ENCODE measurements around the gene EDRF1. TPM values are rescaled to one million over a fixed set of nuclear protein-coding genes. Genes with fewer than 3 reads are reported as not detected.

EDRF1 gene
- polyA plus RNA-seq, 1 donor (not counting 4 experiments of a cell fraction or from before 2014, with no cell fraction given): 20.4 TPM

- no peak overlapping the region for H3K27ac ChIP-seq (ENCODE audit: control insufficient read depth, insufficient read depth, low read length)
- FAIRE-seq (no peak), DNase-seq (ENCODE audit: low read depth, low spot score) (no peak)
- peaks cover 0 to 2% of the 10 kb centered on the region in 2 experiments for H3K36me3 ChIP-seq (ENCODE audit: control insufficient read depth in 2 of 2, extremely low read depth in 1 of 2, insufficient read depth in 2 of 2, low read length in 2 of 2)
- no peak overlapping the region for H3K9ac ChIP-seq (ENCODE audit: control insufficient read depth, extremely low read depth, insufficient read depth, low read length)
- no peak for TF ChIP-seq EZH2 (IDR thresholded peaks at IDR 0.05; ENCODE audit: low read length)
- TF ChIP-seq, protein P1, sequence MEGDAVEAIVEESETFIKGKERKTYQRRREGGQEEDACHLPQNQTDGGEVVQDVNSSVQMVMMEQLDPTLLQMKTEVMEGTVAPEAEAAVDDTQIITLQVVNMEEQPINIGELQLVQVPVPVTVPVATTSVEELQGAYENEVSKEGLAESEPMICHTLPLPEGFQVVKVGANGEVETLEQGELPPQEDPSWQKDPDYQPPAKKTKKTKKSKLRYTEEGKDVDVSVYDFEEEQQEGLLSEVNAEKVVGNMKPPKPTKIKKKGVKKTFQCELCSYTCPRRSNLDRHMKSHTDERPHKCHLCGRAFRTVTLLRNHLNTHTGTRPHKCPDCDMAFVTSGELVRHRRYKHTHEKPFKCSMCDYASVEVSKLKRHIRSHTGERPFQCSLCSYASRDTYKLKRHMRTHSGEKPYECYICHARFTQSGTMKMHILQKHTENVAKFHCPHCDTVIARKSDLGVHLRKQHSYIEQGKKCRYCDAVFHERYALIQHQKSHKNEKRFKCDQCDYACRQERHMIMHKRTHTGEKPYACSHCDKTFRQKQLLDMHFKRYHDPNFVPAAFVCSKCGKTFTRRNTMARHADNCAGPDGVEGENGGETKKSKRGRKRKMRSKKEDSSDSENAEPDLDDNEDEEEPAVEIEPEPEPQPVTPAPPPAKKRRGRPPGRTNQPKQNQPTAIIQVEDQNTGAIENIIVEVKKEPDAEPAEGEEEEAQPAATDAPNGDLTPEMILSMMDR (optimal IDR thresholded peaks at IDR 0.05 in 1 of 3, IDR thresholded peaks at IDR 0.05 in 1 of 3, conservative IDR thresholded peaks at IDR 0.05 in 1 of 3; ENCODE audit: extremely low read depth in 1 of 3, insufficient read depth in 2 of 3, low read length in 3 of 3): no peak
- H3K4me2 ChIP-seq (ENCODE audit: control insufficient read depth, extremely low read depth, insufficient read depth, low read depth, low read length): no peak overlapping the region
- no peaks in the 10 kb centered on the region for H3K79me2 ChIP-seq (ENCODE audit: control insufficient read depth, insufficient read depth, low read length)
- no peaks in the 10 kb centered on the region for H3K9me1 ChIP-seq (ENCODE audit: control insufficient read depth, extremely low read depth, insufficient read depth, low read length)
- no peak overlapping the region for H2AFZ ChIP-seq (ENCODE audit: control insufficient read depth, low read length)
- H4K20me1 ChIP-seq (ENCODE audit: control insufficient read depth, extremely low read depth, insufficient read depth, low read length): no peaks in the 10 kb centered on the region
- H3K27me3 ChIP-seq (ENCODE audit: control insufficient read depth, extremely low read depth, insufficient read depth, low read length): no peaks in the 10 kb centered on the region
- dilution Hi-C loops (cut with MboI; ENCODE audit: extremely low pct_ligation_motif_present, low sequenced_read_pairs): no loop called here
- H3K4me1 ChIP-seq (ENCODE audit: control insufficient read depth, extremely low read depth, insufficient read depth, low read length): no peaks in the 10 kb centered on the region
- no peak overlapping the region for H3K4me3 ChIP-seq (ENCODE audit: control insufficient read depth in 2 of 3, extremely low read depth in 1 of 3, insufficient read depth in 2 of 3, low read depth in 1 of 3, low read length in 3 of 3)
- H3K9me3 ChIP-seq (ENCODE audit: control insufficient read depth, low read depth, low read length): no peaks in the 10 kb centered on the region
Observed at GRCh38 chr10:125783957-125784356, 64.4 kb downstream of the EDRF1 start.

DNA sequence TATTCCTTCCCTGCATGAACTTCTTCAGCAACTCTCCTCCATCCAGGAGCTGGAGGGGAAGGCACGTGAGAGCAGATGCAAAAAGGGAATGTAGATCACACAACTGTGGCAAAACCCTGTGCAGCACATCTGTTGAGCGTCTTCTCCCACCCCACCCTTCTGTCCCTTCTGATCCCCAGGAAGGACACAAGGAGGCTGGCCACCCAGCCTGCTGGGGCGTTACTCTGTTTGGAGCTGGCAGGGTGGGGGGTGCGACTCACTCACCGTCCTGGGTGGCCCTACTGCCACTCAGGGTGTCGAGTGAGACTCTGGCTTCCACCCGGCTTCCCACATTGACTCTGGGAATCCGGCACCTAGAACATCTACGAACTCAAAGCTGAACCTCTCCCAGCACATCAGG lies 66.3 kb downstream of the EDRF1 start:
- H4K20me1 ChIP-seq (ENCODE audit: control insufficient read depth, extremely low read depth, insufficient read depth, low read length): no peaks in the 10 kb centered on the region
- no peaks in the 10 kb centered on the region for H3K79me2 ChIP-seq (ENCODE audit: control insufficient read depth, insufficient read depth, low read length)
- H3K9me1 ChIP-seq (ENCODE audit: control insufficient read depth, extremely low read depth, insufficient read depth, low read length): no peaks in the 10 kb centered on the region
- H2AFZ ChIP-seq (ENCODE audit: control insufficient read depth, low read length): no peak overlapping the region
- peaks cover 0 to 4% of the 10 kb centered on the region in 2 experiments for H3K36me3 ChIP-seq (ENCODE audit: control insufficient read depth in 2 of 2, extremely low read depth in 1 of 2, insufficient read depth in 2 of 2, low read length in 2 of 2)
- no peaks in the 10 kb centered on the region for H3K27me3 ChIP-seq (ENCODE audit: control insufficient read depth, extremely low read depth, insufficient read depth, low read length)
- H3K4me3 ChIP-seq (ENCODE audit: control insufficient read depth in 2 of 3, extremely low read depth in 1 of 3, insufficient read depth in 2 of 3, low read depth in 1 of 3, low read length in 3 of 3): no peak overlapping the region
- H3K9me3 ChIP-seq (ENCODE audit: control insufficient read depth, low read depth, low read length): no peaks in the 10 kb centered on the region
- H3K9ac ChIP-seq (ENCODE audit: control insufficient read depth, extremely low read depth, insufficient read depth, low read length): no peak overlapping the region
- DNase-seq (ENCODE audit: low read depth, low spot score) (no peak), FAIRE-seq (no peak)
- H3K4me1 ChIP-seq (ENCODE audit: control insufficient read depth, extremely low read depth, insufficient read depth, low read length): no peaks in the 10 kb centered on the region
- dilution Hi-C loops (cut with MboI; ENCODE audit: extremely low pct_ligation_motif_present, low sequenced_read_pairs): no loop called here
- H3K4me2 ChIP-seq (ENCODE audit: control insufficient read depth, extremely low read depth, insufficient read depth, low read depth, low read length): no peak overlapping the region
- no peak overlapping the region for H3K27ac ChIP-seq (ENCODE audit: control insufficient read depth, insufficient read depth, low read length)
- TF ChIP-seq EZH2 (IDR thresholded peaks at IDR 0.05; ENCODE audit: low read length): no peak
- TF ChIP-seq, protein P1 (optimal IDR thresholded peaks at IDR 0.05 in 1 of 3, IDR thresholded peaks at IDR 0.05 in 1 of 3, conservative IDR thresholded peaks at IDR 0.05 in 1 of 3; ENCODE audit: extremely low read depth in 1 of 3, insufficient read depth in 2 of 3, low read length in 3 of 3): no peak

Data from keratinocyte (primary cell).